ENCODE data around the gene TECTA.
"Not testable (repeated sequence)": the region's sequence is repeated elsewhere in the genome, so short reads cannot be mapped to it uniquely, and the experiment has no call there.

The TECTA gene

GRCh38 chr11:121231576-121232278 is 130.7 kb downstream of the TECTA start:
- FAIRE-seq = no peak

GRCh38 chr11:121235057-121235456 is 134.0 kb downstream of the TECTA start:
- FAIRE-seq = no peak

GRCh38 chr11:121236115-121237001 is 135.3 kb downstream of the TECTA start:
- no peak for FAIRE-seq

GRCh38 chr11:121237247-121237646 is 136.2 kb downstream of the TECTA start:
- FAIRE-seq = not testable (repeated sequence)

GRCh38 chr11:121237686-121238658 is 136.9 kb downstream of the TECTA start:
- peak; percentile 99 for FAIRE-seq

GRCh38 chr11:121238956-121239355 is 137.9 kb downstream of the TECTA start:
- no peak for FAIRE-seq

GRCh38 chr11:121240001-121240400 is 139.0 kb downstream of the TECTA start:
- FAIRE-seq = not testable (repeated sequence)

- FAIRE-seq = no peak
These were observed 139.7 kb downstream of the TECTA start for GRCh38 chr11:121240650-121241303.
